Small intestine (tissue), 7 donors: ENCODE results near the gene MEGF6. TPM values are rescaled to one million over a fixed set of nuclear protein-coding genes. Genes with fewer than 3 reads are reported as not detected.

ENCODE experiments used
- DNase-seq, 2 donors: peaks; one replicate each; pipeline versions ENCODE4 v3.0.0 to v3.0.0-alpha.2; 2013
- FAIRE-seq: peaks from 2 replicates; lab custom pipeline; 2012; peaks lifted over from hg19 to GRCh38; lab: Jason Lieb, UNC
- H3K27ac ChIP-seq, 3 donors: one replicate each; pipeline ENCODE4 v1.5.1; 2013; ENCODE audit warnings: low read length in 2 of 3, mild to moderate bottlenecking in 2 of 3, control low read depth in 1 of 3, inconsistent platforms in 1 of 3, low read depth in 1 of 3, moderate library complexity in 1 of 3
- H3K27me3 ChIP-seq, 3 donors: one replicate each; pipeline ENCODE4 v1.6.1; 2013; ENCODE audit warnings: low read length in 3 of 3, inconsistent platforms in 1 of 3; ENCODE audit not compliant: control insufficient read depth in 3 of 3, insufficient read depth in 3 of 3
- H3K36me3 ChIP-seq, 3 donors: one replicate each; pipeline ENCODE4 v1.6.1; 2013; ENCODE audit warnings: low read length in 3 of 3, inconsistent platforms in 1 of 3, low read depth in 1 of 3, mild to moderate bottlenecking in 1 of 3, moderate library complexity in 1 of 3; ENCODE audit not compliant: control insufficient read depth in 3 of 3, insufficient read depth in 2 of 3
- H3K4me1 ChIP-seq, 3 donors: one replicate each; pipeline ENCODE4 v1.6.1; 2013; ENCODE audit warnings: low read length in 2 of 3, inconsistent platforms in 1 of 3, low read depth in 1 of 3, mild to moderate bottlenecking in 1 of 3, moderate library complexity in 1 of 3; ENCODE audit not compliant: control insufficient read depth in 3 of 3, insufficient read depth in 2 of 3
- H3K4me3 ChIP-seq, 3 donors: one replicate each; pipeline ENCODE4 v1.5.1; 2013; ENCODE audit warnings: low read length in 3 of 3, control low read depth in 1 of 3, inconsistent platforms in 1 of 3, low read depth in 1 of 3, mild to moderate bottlenecking in 1 of 3, moderate library complexity in 1 of 3
- H3K9me3 ChIP-seq, 2 donors: one replicate each; pipeline ENCODE4 v1.6.1; 2013; ENCODE audit warnings: low read depth in 1 of 2, low read length in 1 of 2; ENCODE audit not compliant: control insufficient read depth in 2 of 2, insufficient read depth in 1 of 2
- WGBS, 3 donors: extraction: QIAGEN DNeasy Blood & Tissue Kit; methylation state at CpG; one replicate each; pipeline ENCODE4 v1.1.7; 2013; 5-methylcytosine and 5-hydroxymethylcytosine counted together
- polyA plus RNA-seq, 4 donors: library from polyadenylated mRNA; stranded (reverse) in 3 of 4; unstranded in 1 of 4; fragments of 200-250 nt in 3 of 4; fragments of 120-200 nt in 1 of 4; gene quantifications; one replicate each; pipeline versions ENCODE4 v1.2.1 to v1.2.3, GENCODE V29; 2013
- donor health status: healthy with polysubstance abuse.
- donor health status: control.
- donor health status: control.
- donor health status: Bipolar disorder and iron deficiency.
- donor health status: healthy.

MEGF6 gene
- polyA plus RNA-seq, 4 donors: 0.45 to 5.8 (median 3.7) TPM

DNA sequence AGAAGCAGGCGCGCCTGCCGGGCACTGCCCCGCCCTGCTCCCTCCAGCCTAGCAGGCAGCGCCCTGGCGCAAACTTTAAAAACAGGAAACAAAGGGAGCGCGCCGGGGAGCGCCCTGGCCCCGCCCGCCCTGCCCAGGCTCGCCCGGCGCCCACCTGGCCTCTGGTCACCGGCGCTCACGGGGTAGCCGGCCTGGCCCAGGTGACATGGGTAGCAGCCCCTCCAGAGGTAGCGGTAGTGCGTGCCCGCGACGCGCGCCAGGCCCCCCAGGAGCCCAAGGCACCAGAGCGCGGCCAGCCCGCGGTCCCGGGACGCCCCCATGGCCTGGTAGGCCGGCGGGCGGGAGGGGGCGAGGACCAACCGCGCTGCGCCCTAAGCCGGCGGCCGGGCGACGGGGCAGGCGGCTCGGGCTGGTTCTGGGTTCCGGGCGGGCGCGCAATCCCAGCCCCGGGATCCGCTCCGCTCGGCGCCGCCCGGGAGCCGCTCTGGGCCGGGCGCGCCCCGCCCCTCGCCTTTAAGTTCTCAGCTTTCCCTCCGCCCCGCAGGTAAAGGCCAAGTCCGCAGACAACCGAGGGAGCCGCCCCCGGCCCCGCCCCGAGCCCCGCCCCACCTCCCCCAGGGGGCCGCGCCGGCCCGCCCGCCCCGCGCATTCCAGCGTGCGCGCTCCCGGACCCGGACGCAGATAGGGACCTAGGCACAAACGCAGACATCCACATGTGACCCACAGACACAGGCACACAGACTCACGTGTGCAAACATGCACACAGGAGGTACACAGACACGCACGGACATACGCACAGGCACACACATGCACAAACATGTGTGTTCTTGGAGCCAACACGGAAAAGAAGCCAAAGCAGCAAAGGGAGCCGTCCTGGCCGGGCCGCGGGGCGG is 80.1 kb downstream of the MEGF6 start:
- WGBS, 3 donors: 1 to 2% (median 1%) methylated on average over 47 to 96 of the region's 96 CpGs
- no peaks in the 10 kb centered on the region for H3K36me3 ChIP-seq
- H3K27me3 ChIP-seq: peaks cover 0 to 3% (median 3%) of the 10 kb centered on the region in 3 donors
- FAIRE-seq: no peak
- peak overlapping the region in 2 of 3 donors; percentile 14 to 40 for H3K27ac ChIP-seq
- peak overlapping the region; percentile 46 to 60 (median 59) for H3K4me3 ChIP-seq
- no peaks in the 10 kb centered on the region for H3K9me3 ChIP-seq
- peak; percentile 75 to 91 for DNase-seq
- H3K4me1 ChIP-seq: peaks cover 0 to 7% (median 7%) of the 10 kb centered on the region in 3 donors

DNA sequence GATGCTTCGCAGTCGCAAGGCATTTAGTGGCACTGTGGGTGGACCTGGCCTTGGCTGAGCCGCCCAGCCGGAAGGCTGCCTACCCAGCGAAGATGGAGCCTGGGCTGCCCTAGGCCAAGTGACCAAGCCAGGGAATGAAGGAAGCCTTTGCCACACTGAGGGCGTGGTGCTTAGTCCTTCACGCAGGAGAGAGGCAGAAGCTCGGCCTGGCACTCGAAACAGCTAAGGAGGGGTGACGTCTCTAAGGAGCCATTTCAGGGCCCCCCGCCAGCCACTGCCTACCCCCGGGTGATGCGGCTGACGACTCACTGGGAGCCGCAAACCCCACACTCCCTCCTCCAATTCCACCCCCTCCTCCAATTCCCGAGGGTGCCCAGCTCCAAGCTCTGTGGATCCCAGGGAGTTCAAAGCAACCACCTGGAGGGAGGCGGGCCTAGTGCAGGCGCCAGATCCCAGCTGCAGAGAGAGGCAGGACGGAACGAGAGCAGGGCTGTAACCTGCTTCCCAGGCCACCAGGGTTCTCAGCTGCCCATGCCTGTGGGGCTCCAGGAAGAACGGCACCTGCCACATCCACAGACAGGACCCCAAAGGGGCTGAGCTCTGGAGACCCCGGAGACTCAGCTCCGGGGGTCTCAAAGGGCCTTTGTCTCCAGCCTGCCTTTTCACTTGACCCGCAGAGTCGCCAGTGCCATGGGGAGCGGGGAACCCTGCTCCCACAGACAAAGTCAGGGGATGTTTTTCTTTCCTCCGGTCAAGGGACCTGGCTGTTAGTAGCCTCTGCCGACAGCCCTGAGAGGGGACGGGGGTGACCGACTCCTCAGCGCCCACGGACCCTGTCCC is 81.0 kb downstream of the MEGF6 start:
- WGBS, 3 donors: 13 to 39% (median 21%) methylated on average over 31 to 32 of the region's 32 CpGs
- no peak overlapping the region for H3K27ac ChIP-seq
- H3K36me3 ChIP-seq: no peaks in the 10 kb centered on the region
- H3K9me3 ChIP-seq: no peaks in the 10 kb centered on the region
- peaks cover 0 to 7% (median 7%) of the 10 kb centered on the region in 3 donors for H3K4me1 ChIP-seq
- FAIRE-seq (no peak), DNase-seq (peak in 1 of 2 donors; percentile 40)
- H3K4me3 ChIP-seq: peak overlapping the region; percentile 46 to 60 (median 59)
- peaks cover 0 to 3% (median 3%) of the 10 kb centered on the region in 3 donors for H3K27me3 ChIP-seq

DNA sequence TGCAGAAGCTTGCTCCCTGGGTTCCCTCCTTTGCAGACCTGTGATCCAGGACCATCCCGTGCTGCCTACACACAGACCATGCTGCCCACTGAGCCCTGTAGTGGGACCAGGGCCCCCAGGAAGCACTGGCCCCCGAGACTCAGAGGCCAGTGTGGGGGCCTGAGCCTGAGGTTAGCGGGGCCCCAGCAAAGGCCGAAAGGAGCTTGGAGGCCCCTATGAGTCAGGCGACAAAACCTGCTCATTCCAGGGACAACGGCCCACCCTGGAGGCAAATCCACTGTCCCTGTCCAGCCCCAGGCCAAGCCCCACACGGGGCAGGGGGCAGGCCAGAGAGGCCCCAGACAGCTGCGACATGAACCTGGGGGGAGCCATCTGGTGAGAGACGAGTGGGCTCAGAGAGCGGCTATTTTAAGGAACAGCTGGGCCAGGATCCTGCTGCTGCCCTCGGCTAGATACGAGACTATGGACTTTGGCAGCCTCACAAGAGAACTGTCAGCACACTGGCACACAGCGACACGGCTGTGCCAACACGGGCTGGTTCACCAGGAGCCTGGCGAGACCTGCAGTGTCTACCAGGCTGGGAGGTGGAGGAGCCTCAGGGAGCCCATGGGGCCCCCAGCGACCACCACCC is 82.1 kb downstream of the MEGF6 start:
- Histone ChIP-seq H3K27me3 (peaks cover 0 to 3% (median 3%) of the 10 kb centered on the region in 3 donors), H3K4me3 (no peak overlapping the region), H3K36me3 (no peaks in the 10 kb centered on the region), H3K4me1 (peaks cover 0 to 7% (median 7%) of the 10 kb centered on the region in 3 donors), H3K27ac (no peak overlapping the region), H3K9me3 (no peaks in the 10 kb centered on the region)
- 19 to 57% (median 31%) methylated on average over 17 of the region's 17 CpGs for WGBS, 3 donors
- FAIRE-seq (no peak), DNase-seq (peak in 1 of 2 donors; percentile 77)

DNA sequence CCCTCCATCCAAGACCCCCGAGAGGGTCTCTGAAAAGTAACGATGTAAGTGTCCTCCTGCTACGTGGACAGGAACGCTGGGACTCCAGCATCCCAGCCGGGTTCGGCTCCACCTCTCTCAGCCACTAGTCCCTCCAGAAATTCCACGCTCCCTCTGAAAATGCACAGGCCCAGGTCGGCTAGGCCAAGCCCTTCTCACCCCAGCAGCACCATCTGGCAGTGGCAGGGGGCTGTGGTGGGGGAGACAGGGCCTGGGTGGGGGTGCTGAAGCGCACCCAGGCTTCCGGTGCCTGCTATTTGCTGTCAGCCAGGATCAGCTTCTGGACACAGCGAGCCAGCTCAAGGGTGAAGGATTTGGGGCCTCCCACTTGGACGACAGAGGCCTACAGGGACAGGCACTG is 83.5 kb downstream of the MEGF6 start:
- H3K4me1 ChIP-seq: peaks cover 0 to 7% (median 7%) of the 10 kb centered on the region in 3 donors
- no peak overlapping the region for H3K4me3 ChIP-seq
- no peaks in the 10 kb centered on the region for H3K9me3 ChIP-seq
- DNase-seq (no peak), FAIRE-seq (no peak)
- H3K27me3 ChIP-seq: peaks cover 0 to 3% (median 0%) of the 10 kb centered on the region in 3 donors
- H3K27ac ChIP-seq: no peak overlapping the region
- H3K36me3 ChIP-seq: no peaks in the 10 kb centered on the region
- 83 to 87% (median 87%) methylated on average over 11 to 12 of the region's 12 CpGs for whole genome bisulfite sequencing, 3 donors

DNA sequence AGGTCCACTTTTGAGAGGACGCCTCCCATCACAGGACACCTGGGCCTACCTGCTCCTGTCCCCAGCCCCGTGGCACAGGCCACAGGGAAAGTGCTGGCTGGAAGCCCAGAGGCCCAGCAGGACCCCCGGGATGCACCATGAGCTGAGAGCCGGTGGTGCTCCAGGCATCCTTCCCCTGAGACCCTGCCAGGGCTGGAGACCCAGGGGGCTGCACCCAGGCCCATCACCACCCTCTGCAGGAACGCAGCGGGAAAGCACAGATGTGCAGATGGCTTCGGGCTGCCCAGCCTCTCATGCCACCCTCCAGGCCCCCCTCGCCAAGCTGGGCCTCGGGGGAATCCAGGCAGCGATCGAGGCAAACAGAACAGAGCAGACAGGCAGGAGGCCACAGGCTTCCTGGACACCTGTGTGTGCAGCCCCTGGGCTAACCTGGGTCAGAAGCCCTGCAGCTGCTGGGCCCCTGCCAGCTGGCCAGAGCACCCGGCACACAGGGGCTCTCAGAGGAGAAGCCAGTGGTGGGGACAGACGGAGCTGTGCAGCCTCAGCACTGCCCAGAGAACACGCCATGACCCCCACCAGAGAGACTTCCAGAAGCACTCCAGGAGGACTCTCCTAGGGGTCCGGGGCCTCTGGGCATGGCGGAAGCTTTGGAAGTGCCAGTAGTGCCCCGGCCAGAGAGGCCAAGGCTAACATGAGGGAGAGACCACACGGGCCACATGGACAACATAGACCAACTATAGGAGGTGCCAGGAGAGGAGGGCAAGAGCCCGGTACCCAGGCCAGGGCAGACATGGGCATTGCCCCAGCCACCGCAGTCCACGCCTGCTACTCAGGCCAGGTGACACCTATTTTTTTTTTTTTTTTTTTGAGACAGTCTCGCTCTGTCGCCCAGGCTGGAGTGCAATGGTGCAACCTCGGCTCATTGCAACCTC is 85.5 kb downstream of the MEGF6 start:
- WGBS, 3 donors: 83 to 85% (median 84%) methylated on average over 21 to 24 of the region's 24 CpGs
- H3K36me3 ChIP-seq: no peaks in the 10 kb centered on the region
- DNase-seq (no peak), FAIRE-seq (no peak)
- peaks cover 0 to 7% (median 7%) of the 10 kb centered on the region in 3 donors for H3K4me1 ChIP-seq
- H3K4me3 ChIP-seq: no peak overlapping the region
- H3K27me3 ChIP-seq: peaks cover 0 to 3% (median 0%) of the 10 kb centered on the region in 3 donors
- H3K9me3 ChIP-seq: no peaks in the 10 kb centered on the region
- H3K27ac ChIP-seq: no peak overlapping the region

DNA sequence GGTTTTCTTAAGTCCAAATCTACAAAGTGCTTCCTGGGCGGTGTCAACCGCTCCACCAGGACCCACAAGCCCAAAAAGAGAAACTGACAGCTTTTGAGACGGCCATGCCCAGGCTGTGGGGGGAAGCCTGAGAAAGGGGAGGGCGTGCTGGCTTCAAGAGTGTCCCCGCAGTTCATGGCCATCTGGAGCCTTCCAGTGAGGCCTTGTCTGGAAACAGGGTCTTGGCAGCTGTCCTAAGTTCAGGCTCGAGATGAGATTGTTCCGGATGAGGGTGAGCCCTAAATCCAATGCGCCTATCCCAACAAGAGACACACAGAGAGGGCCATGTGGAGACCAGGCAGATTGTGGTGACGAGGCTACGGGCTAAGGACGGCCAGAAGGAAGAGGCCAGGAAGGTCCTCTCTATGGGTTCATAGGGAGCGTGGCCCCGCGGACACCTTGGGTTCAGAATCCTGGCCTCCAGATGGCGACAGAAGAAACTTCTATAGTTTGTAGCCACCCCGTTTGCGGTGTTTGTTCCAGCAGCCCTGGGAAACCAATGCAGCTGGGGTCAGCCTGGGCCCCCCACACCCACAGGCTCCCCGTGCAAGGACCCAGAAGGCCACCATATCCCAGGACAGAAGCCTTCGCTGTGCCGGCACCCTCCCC is 86.6 kb downstream of the MEGF6 start:
- no peak overlapping the region for H3K27ac ChIP-seq
- no peaks in the 10 kb centered on the region for H3K9me3 ChIP-seq
- H3K4me3 ChIP-seq: no peak overlapping the region
- no peaks in the 10 kb centered on the region for H3K36me3 ChIP-seq
- FAIRE-seq (no peak), DNase-seq (no peak)
- H3K4me1 ChIP-seq: peaks cover 0 to 2% (median 0%) of the 10 kb centered on the region in 3 donors
- WGBS, 3 donors: 82 to 86% (median 83%) methylated on average over 19 to 20 of the region's 20 CpGs
- H3K27me3 ChIP-seq: no peaks in the 10 kb centered on the region

DNA sequence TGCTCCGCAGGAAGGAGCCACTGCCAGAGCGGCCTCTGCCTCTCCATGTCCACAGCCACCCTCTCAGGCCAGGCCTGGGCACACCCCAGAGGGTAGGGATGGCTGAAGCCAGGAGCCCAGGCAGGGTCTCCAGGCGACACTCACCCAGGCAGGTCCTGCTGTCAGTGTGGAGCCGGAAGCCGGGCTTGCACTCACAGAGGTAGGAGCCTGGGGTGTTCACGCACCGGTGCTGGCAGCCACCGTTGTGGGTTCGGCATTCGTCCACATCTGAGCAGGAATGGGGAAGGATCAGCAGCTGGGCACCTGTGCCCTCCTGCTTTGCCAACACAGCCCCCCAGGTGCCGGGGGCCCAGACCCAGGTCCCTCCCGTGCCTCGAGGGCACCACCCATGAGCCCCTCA is 87.3 kb downstream of the MEGF6 start:
- Histone ChIP-seq H3K4me1 (no peaks in the 10 kb centered on the region), H3K36me3 (no peaks in the 10 kb centered on the region), H3K9me3 (no peaks in the 10 kb centered on the region), H3K27ac (no peak overlapping the region), H3K4me3 (no peak overlapping the region), H3K27me3 (no peaks in the 10 kb centered on the region)
- 87 to 93% (median 89%) methylated on average over 12 to 13 of the region's 13 CpGs for WGBS, 3 donors
- FAIRE-seq: no peak
- no peak for DNase-seq
